ENCODE data around the gene GRAMD1B. TPM values are rescaled to one million over a fixed set of nuclear protein-coding genes. Genes with fewer than 3 reads are reported as not detected.

The GRAMD1B gene
- total and polyA plus RNA-seq, 5 donors = 2.0 to 4.1 (median 2.6) TPM

DNA sequence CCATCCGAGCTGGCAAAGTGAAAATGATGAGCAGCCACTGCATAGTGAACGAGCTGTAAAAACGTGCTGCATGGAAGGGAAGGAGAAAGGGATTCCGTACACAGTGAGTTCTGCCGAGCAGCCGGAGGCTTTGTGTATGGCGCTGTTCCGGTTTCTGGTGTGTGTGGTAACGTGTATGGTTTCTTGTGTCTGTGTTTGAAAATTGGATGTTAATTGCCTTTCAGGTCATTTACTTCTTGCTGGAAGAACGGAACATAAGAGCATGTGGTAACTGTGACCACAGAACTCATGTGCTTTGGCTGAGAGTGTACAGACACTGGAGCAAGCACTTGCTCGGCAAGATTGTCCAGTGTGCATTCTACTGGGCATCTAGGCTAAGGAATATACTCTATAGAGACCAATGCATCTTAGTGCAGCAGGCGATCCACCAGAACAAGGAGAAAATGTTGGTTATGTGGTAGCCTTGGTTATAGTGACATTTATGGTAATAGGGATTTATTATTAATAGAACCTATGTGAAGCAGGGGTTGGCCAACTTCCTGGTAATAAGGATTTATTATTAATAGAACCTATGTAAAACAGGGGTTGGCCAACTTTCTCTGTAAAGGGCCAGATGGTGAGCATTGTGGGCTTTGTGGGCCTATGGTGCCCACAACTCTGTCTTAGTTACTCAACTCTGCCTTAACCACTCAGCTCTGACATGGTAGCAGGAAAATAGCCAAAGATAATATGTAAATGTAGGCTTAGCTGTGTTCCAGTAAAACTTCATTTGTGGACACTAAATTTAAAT, 49.2 kb downstream of the GRAMD1B start:
- intact Hi-C loops (cut with DNase I) = loop anchor here (2.0 to 10.0 kb wide), 6 partner anchors 64 to 374 kb away; no protein-coding TSS in a partner anchor
- Histone ChIP-seq H3K27ac (ENCODE audit: low read length) (no peak overlapping the region), H3K27me3 (ENCODE audit: control insufficient read depth, insufficient read depth) (no peaks in the 10 kb centered on the region), H3K4me3 (ENCODE audit: low read length) (no peak overlapping the region), H3K4me1 (ENCODE audit: control insufficient read depth, insufficient read depth, low read length) (no peaks in the 10 kb centered on the region), H3K9me3 (ENCODE audit: control insufficient read depth, low read length) (no peaks in the 10 kb centered on the region)
- DNase-seq = no peak
- 69% methylated on average over 12 of the region's 12 CpGs for WGBS
- no peak for ATAC-seq

GRCh38 chr11:123480290-123480815, 50.3 kb downstream of the GRAMD1B start:
- H3K4me1 ChIP-seq (ENCODE audit: control insufficient read depth, insufficient read depth, low read length) = no peaks in the 10 kb centered on the region
- H3K4me3 ChIP-seq (ENCODE audit: low read length) = no peak overlapping the region
- WGBS = 59% methylated on average over 4 of the region's 4 CpGs
- no peaks in the 10 kb centered on the region for H3K9me3 ChIP-seq (ENCODE audit: control insufficient read depth, low read length)
- H3K27me3 ChIP-seq (ENCODE audit: control insufficient read depth, insufficient read depth) = no peaks in the 10 kb centered on the region
- H3K27ac ChIP-seq (ENCODE audit: low read length) = no peak overlapping the region
- no peak for DNase-seq
- intact Hi-C loops (cut with DNase I) = loop anchor here in 1 of 4 donors (5.0 kb wide), 1 partner anchor 178 kb away; no protein-coding TSS in a partner anchor
- no peak for ATAC-seq

DNA sequence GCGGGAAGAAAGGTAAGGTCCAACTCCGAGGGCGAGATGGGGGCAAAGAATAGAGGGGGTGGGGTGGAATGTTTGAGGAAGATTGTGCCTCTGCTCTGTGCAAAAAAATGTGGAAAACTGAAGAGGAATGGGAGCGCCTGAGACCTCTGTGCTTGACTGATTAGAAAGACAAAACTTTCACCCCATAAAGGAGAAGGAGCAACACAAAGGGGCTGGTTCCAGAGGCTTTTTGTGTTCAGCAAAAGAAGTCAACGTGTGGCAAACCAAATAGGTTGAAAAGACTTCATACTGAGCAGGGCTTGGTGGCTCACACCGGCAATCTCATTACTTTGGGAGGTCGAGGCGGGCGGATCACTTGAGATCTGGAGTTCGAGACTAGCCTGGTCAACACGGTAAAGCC, 50.8 kb downstream of the GRAMD1B start:
- no peaks in the 10 kb centered on the region for H3K27me3 ChIP-seq (ENCODE audit: control insufficient read depth, insufficient read depth)
- intact Hi-C loops (cut with DNase I) = loop anchor here in 1 of 4 donors (5.0 kb wide), 1 partner anchor 179 kb away; no protein-coding TSS in a partner anchor
- no peak overlapping the region for H3K27ac ChIP-seq (ENCODE audit: low read length)
- no peaks in the 10 kb centered on the region for H3K4me1 ChIP-seq (ENCODE audit: control insufficient read depth, insufficient read depth, low read length)
- H3K9me3 ChIP-seq (ENCODE audit: control insufficient read depth, low read length) = no peaks in the 10 kb centered on the region
- DNase-seq (no peak), ATAC-seq (no peak)
- no peak overlapping the region for H3K4me3 ChIP-seq (ENCODE audit: low read length)
- 74% methylated on average over 11 of the region's 11 CpGs for WGBS

DNA sequence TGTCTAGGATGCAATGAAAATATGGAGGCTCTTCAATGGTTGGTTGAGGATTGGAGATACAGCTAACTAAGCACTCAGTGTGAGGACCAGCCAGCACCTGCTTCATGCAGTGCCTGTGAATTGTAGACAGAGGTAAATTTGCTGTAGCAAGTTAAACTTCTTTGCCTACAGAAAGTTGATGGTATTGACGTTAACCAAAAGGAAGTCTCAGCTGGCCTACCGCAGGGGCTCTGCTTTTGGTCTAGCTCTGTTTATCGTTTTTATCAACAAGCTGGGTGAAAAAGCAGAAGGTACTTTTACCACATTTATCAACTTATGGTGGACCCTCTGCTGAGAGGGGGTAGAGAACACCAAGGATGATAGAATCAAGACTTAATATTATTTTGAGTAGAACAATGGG, 51.6 kb downstream of the GRAMD1B start:
- DNase-seq (no peak), ATAC-seq (no peak)
- H3K27ac ChIP-seq (ENCODE audit: low read length) = no peak overlapping the region
- H3K4me1 ChIP-seq (ENCODE audit: control insufficient read depth, insufficient read depth, low read length) = no peaks in the 10 kb centered on the region
- no peaks in the 10 kb centered on the region for H3K27me3 ChIP-seq (ENCODE audit: control insufficient read depth, insufficient read depth)
- no peak overlapping the region for H3K4me3 ChIP-seq (ENCODE audit: low read length)
- 72% methylated on average over 3 of the region's 3 CpGs for WGBS
- H3K9me3 ChIP-seq (ENCODE audit: control insufficient read depth, low read length) = no peaks in the 10 kb centered on the region
- intact Hi-C loops (cut with DNase I) = loop anchor here in 1 of 4 donors (5.0 kb wide), 1 partner anchor 179 kb away; no protein-coding TSS in a partner anchor

GRCh38 chr11:123482218-123482617, 52.1 kb downstream of the GRAMD1B start:
- no peak for DNase-seq
- H3K27ac ChIP-seq (ENCODE audit: low read length) = no peak overlapping the region
- no peaks in the 10 kb centered on the region for H3K4me1 ChIP-seq (ENCODE audit: control insufficient read depth, insufficient read depth, low read length)
- H3K9me3 ChIP-seq (ENCODE audit: control insufficient read depth, low read length) = no peaks in the 10 kb centered on the region
- no peaks in the 10 kb centered on the region for H3K27me3 ChIP-seq (ENCODE audit: control insufficient read depth, insufficient read depth)
- no peak overlapping the region for H3K4me3 ChIP-seq (ENCODE audit: low read length)
- intact Hi-C loops (cut with DNase I) = loop anchor here in 1 of 4 donors (5.0 kb wide), 1 partner anchor 180 kb away; no protein-coding TSS in a partner anchor
- 92% methylated on average over 6 of the region's 6 CpGs for WGBS
- no peak for ATAC-seq

DNA sequence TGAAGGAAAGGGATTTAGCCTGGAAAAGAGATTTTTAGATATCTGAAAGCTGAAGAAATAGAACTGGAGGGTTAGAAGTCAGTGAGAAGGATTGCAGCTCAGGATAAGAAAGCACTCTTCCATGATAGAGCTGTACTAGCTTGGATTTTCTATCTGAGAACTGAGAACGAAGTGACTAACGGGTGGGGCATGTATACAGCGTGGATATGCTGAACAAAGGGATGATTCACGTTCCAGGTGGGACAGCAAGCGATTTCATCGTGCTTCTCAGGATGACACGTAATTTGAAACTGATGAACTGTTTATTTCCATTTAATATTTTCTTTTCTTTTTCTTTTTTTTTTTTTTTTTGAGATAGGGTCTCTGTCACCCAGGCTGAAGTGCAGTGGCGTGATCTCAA, 53.0 kb downstream of the GRAMD1B start:
- no peaks in the 10 kb centered on the region for H3K4me1 ChIP-seq (ENCODE audit: control insufficient read depth, insufficient read depth, low read length)
- 88% methylated on average over 8 of the region's 8 CpGs for WGBS
- H3K4me3 ChIP-seq (ENCODE audit: low read length) = no peak overlapping the region
- intact Hi-C loops (cut with DNase I) = loop anchor here in 1 of 4 donors (5.0 kb wide), 1 partner anchor 181 kb away; no protein-coding TSS in a partner anchor
- ATAC-seq (no peak), DNase-seq (no peak)
- no peaks in the 10 kb centered on the region for H3K27me3 ChIP-seq (ENCODE audit: control insufficient read depth, insufficient read depth)
- no peak overlapping the region for H3K27ac ChIP-seq (ENCODE audit: low read length)
- no peaks in the 10 kb centered on the region for H3K9me3 ChIP-seq (ENCODE audit: control insufficient read depth, low read length)

DNA sequence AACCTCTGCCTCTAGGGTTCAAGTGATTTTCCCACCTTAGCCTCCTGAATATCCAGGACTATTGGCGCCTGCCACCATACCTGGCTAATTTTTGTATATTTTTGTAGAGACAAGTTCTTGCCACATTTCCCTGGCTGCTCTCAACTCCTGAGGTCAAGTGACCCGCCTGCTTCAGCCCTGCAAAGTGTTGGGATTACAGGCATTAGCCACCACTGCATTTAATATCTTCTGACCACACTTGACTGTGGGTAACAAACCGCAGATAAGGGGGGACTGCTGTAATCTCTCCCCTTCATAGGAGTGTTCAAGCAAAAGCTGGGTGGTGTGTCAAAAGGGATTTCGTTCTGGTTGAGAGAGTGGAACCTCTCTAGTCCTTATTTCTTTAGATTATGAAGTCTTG, 53.4 kb downstream of the GRAMD1B start:
- Histone ChIP-seq H3K9me3 (ENCODE audit: control insufficient read depth, low read length) (no peaks in the 10 kb centered on the region), H3K4me3 (ENCODE audit: low read length) (no peak overlapping the region), H3K27ac (ENCODE audit: low read length) (no peak overlapping the region), H3K27me3 (ENCODE audit: control insufficient read depth, insufficient read depth) (no peaks in the 10 kb centered on the region), H3K4me1 (ENCODE audit: control insufficient read depth, insufficient read depth, low read length) (no peaks in the 10 kb centered on the region)
- no peak for DNase-seq
- 72% methylated on average over 4 of the region's 4 CpGs for WGBS
- intact Hi-C loops (cut with DNase I) = loop anchor here in 1 of 4 donors (5.0 kb wide), 1 partner anchor 181 kb away; no protein-coding TSS in a partner anchor
- no peak for ATAC-seq

DNA sequence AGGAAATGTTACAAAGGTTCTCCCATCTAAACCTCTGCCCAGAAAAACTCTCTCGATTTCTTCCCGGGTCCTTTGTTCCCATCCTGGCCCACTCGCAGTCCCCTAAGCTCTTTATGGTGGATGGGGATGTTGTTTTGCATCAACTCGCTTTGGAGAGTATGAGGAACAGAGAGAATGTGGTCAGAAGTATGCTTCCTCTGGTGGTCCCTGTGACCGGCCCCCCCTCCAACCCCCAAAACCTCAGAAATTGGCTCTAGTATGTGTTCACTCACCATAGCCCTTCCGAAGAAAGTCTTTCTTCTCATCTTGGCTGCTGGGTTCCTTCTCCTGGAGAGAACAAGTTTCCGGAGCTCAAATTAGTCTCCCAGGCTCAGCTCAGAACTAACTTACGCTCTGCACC, 54.4 kb downstream of the GRAMD1B start:
- Histone ChIP-seq H3K27ac (ENCODE audit: low read length) (no peak overlapping the region), H3K9me3 (ENCODE audit: control insufficient read depth, low read length) (no peaks in the 10 kb centered on the region), H3K4me3 (ENCODE audit: low read length) (no peak overlapping the region), H3K4me1 (ENCODE audit: control insufficient read depth, insufficient read depth, low read length) (no peaks in the 10 kb centered on the region), H3K27me3 (ENCODE audit: control insufficient read depth, insufficient read depth) (no peaks in the 10 kb centered on the region)
- DNase-seq (no peak), ATAC-seq (no peak)
- WGBS = 82% methylated on average over 8 of the region's 8 CpGs
- intact Hi-C loops (cut with DNase I) = loop anchor here in 1 of 4 donors (5.0 kb wide), 1 partner anchor 182 kb away; no protein-coding TSS in a partner anchor

DNA sequence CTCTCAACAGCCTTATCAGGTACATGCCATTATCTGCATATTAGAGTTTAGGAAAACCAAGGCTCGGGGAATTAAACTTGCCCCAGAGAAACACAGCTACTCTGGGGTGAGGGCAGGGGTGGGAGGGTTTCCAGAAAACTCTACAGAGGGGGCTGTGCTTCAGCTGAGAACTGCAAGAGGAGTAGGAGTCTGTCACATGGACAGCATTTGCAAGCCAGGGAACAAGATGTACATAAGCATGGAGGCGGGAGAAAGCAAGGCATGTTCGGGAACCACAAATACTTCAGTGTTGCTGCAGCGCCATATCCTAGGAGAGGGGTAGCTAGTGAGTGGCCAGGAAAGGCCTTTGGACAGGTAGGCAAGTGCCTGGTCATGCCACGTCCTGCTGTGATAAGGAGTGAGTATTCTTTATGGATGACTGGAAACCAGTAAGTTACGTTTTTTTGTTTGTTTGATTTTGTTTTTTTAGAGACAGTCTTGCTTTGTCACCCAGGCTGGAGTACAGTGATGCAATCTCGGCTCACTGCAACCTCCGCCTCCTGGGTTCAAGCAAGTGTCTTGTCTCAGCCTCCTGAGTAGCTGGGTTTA, 57.2 kb downstream of the GRAMD1B start:
- no peaks in the 10 kb centered on the region for H3K27me3 ChIP-seq (ENCODE audit: control insufficient read depth, insufficient read depth)
- intact Hi-C loops (cut with DNase I) = no loop called here
- no peak for DNase-seq
- H3K9me3 ChIP-seq (ENCODE audit: control insufficient read depth, low read length) = no peaks in the 10 kb centered on the region
- 81% methylated on average over 8 of the region's 8 CpGs for WGBS
- H3K4me3 ChIP-seq (ENCODE audit: low read length) = no peak overlapping the region
- H3K27ac ChIP-seq (ENCODE audit: low read length) = no peak overlapping the region
- no peaks in the 10 kb centered on the region for H3K4me1 ChIP-seq (ENCODE audit: control insufficient read depth, insufficient read depth, low read length)
- ATAC-seq = no peak

GRCh38 chr11:123490527-123490926, 60.5 kb downstream of the GRAMD1B start:
- Histone ChIP-seq H3K27me3 (ENCODE audit: control insufficient read depth, insufficient read depth) (no peaks in the 10 kb centered on the region), H3K4me1 (ENCODE audit: control insufficient read depth, insufficient read depth, low read length) (no peaks in the 10 kb centered on the region), H3K27ac (ENCODE audit: low read length) (no peak overlapping the region), H3K9me3 (ENCODE audit: control insufficient read depth, low read length) (no peaks in the 10 kb centered on the region), H3K4me3 (ENCODE audit: low read length) (no peak overlapping the region)
- 95% methylated on average over 2 of the region's 2 CpGs for WGBS
- intact Hi-C loops (cut with DNase I) = no loop called here
- ATAC-seq = no peak
- DNase-seq = no peak

DNA sequence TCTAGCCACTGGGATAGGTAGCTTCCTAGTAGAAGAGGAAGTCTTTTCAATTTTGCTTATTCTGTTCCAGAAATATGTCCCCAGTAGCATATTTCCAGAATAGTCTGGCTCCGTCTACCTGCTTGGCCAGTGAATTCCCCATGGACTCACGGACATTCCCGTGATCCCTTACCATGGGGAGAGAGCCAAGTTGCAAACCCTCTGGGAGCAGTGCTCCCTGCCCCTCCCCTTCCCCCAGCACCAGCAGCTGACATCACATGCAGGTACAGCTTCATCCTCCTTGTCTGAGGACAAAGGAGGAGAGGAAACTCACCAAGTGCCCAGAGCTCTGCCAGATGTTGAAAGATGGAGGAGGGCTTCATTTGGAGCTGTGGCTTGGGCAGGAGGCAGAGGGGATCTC, 61.2 kb downstream of the GRAMD1B start:
- intact Hi-C loops (cut with DNase I) = no loop called here
- Histone ChIP-seq H3K27ac (ENCODE audit: low read length) (no peak overlapping the region), H3K4me3 (ENCODE audit: low read length) (no peak overlapping the region), H3K27me3 (ENCODE audit: control insufficient read depth, insufficient read depth) (no peaks in the 10 kb centered on the region), H3K4me1 (ENCODE audit: control insufficient read depth, insufficient read depth, low read length) (no peaks in the 10 kb centered on the region), H3K9me3 (ENCODE audit: control insufficient read depth, low read length) (no peaks in the 10 kb centered on the region)
- DNase-seq (no peak), ATAC-seq (no peak)
- 57% methylated on average over 3 of the region's 3 CpGs for WGBS

Data from right cardiac atrium (tissue), 5 donors.